Hepatocyte (in vitro differentiated cells): ENCODE data around the gene LPCAT3. TPM values are rescaled to one million over a fixed set of nuclear protein-coding genes. Genes with fewer than 3 reads are reported as not detected.

ENCODE experiments used
- DNase-seq: peaks from one replicate; pipeline ENCODE4 v3.0.0-alpha.2; 2016; ENCODE audit warnings: low spot score
- H2AFZ ChIP-seq: fragments of 200-600 bp; sonication (generic); 2 replicates; pipeline ENCODE4 v1.6.0; 2016; ENCODE audit warnings: antibody characterized with exemption, mild to moderate bottlenecking
- H3K27ac ChIP-seq: fragments of 200-600 bp; sonication (generic); 2 replicates; pipeline ENCODE4 v1.5.1; 2016; ENCODE audit warnings: mild to moderate bottlenecking
- H3K27me3 ChIP-seq: fragments of 200-600 bp; sonication (generic); 2 replicates; pipeline ENCODE4 v1.6.1; 2016
- H3K36me3 ChIP-seq: fragments of 200-600 bp; sonication (generic); replicated peaks from 2 replicates; pipeline ENCODE4 v1.5.1; 2016; ENCODE audit warnings: low read depth; ENCODE audit not compliant: insufficient read depth
- H3K4me1 ChIP-seq: fragments of 200-600 bp; sonication (generic); 2 replicates; pipeline ENCODE4 v1.5.1; 2016; ENCODE audit warnings: mild to moderate bottlenecking, moderate library complexity; ENCODE audit not compliant: insufficient read depth
- H3K4me2 ChIP-seq: fragments of 200-600 bp; sonication (generic); 2 replicates; pipeline ENCODE4 v1.6.0; 2016
- H3K4me3 ChIP-seq: fragments of 200-600 bp; sonication (generic); 2 replicates; pipeline ENCODE4 v1.5.1; 2016; ENCODE audit warnings: mild to moderate bottlenecking
- H3K79me2 ChIP-seq: fragments of 200-600 bp; sonication (generic); 2 replicates; pipeline ENCODE4 v1.6.0; 2017; ENCODE audit warnings: mild to moderate bottlenecking
- H3K9me2 ChIP-seq: fragments of 200-600 bp; sonication (generic); replicated peaks from 2 replicates; pipeline ENCODE4 v1.6.0; 2017; ENCODE audit warnings: mild to moderate bottlenecking; ENCODE audit not compliant: insufficient read depth
- H3K9me3 ChIP-seq: fragments of 200-600 bp; sonication (generic); 2 replicates; pipeline ENCODE4 v1.5.1; 2016; ENCODE audit warnings: low read depth, mild to moderate bottlenecking
- H4K20me1 ChIP-seq: fragments of 200-600 bp; sonication (generic); 2 replicates; pipeline ENCODE4 v1.6.0; 2016; ENCODE audit warnings: mild to moderate bottlenecking; ENCODE audit not compliant: insufficient read depth, poor library complexity, severe bottlenecking
- EZH2 ChIP-seq: fragments of 200-600 bp; sonication (generic); IDR thresholded peaks from 2 replicates; pipeline ENCODE4 v1.6.1; 2016; ENCODE audit warnings: antibody characterized with exemption, mild to moderate bottlenecking, borderline replicate concordance
- EZH2phosphoT487 ChIP-seq: fragments of 200-600 bp; sonication (generic); IDR thresholded peaks from one replicate; pipeline ENCODE4 v1.6.1; 2018; ENCODE audit warnings: antibody characterized with exemption, mild to moderate bottlenecking, low read depth, moderate library complexity; ENCODE audit not compliant: unreplicated experiment, severe bottlenecking
- WGBS: methylation state at CpG from one replicate; pipeline ENCODE4 v1.1.6; 2016; ENCODE audit warnings: low lambda C conversion rate; ENCODE audit errors: missing lambda C conversion rate; 5-methylcytosine and 5-hydroxymethylcytosine counted together
- polyA plus RNA-seq: library from polyadenylated mRNA; unstranded; fragments of >200 nt; fragmentation: Nextera tagmentation; extraction: Ambion mirVana; gene quantifications from 2 replicates; pipeline ENCODE4 v1.2.1, GENCODE V29; 2016
- total RNA-seq: library from RNA; depleted of rRNA; stranded (reverse); fragments of >200 nt; gene quantifications from 2 replicates; pipeline ENCODE4 v1.2.3, GENCODE V29; 2014
- TF ChIP-seq, protein P1 (sequence below): fragments of 200-600 bp; sonication (generic); IDR thresholded peaks from 2 replicates; pipeline ENCODE4 v1.5.1; 2016; ENCODE audit warnings: antibody characterized with exemption, mild to moderate bottlenecking; ENCODE audit not compliant: poor library complexity

LPCAT3 gene
- total and polyA plus RNA-seq, 2 experiments from 2014 or later: 78.6 to 119 TPM

DNA sequence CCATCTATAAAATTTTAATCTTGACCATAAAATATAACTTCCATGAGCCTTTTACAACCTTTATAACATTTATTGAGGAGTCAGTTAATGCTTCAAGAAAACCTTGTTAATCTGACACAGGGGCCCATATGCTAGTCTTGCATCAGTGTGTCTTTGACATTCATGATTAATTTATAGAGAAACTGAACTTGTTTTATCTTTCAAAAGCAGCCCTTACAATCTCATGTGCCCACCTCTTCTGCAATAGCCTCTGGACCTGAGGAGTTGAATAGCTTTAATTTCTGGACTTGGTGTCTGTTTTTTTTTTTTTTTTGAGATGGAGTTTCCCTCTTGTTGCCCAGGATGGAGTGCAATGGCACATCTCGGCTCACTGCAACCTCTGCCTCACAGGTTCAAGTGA is 8.6 kb upstream of the LPCAT3 start:
- WGBS: 92% methylated on average over 1 of the region's 1 CpG
- H3K27ac ChIP-seq: no peak overlapping the region
- no peak for DNase-seq
- no peaks in the 10 kb centered on the region for H3K36me3 ChIP-seq
- H3K9me2 ChIP-seq: no peaks in the 10 kb centered on the region
- TF ChIP-seq, protein P1, sequence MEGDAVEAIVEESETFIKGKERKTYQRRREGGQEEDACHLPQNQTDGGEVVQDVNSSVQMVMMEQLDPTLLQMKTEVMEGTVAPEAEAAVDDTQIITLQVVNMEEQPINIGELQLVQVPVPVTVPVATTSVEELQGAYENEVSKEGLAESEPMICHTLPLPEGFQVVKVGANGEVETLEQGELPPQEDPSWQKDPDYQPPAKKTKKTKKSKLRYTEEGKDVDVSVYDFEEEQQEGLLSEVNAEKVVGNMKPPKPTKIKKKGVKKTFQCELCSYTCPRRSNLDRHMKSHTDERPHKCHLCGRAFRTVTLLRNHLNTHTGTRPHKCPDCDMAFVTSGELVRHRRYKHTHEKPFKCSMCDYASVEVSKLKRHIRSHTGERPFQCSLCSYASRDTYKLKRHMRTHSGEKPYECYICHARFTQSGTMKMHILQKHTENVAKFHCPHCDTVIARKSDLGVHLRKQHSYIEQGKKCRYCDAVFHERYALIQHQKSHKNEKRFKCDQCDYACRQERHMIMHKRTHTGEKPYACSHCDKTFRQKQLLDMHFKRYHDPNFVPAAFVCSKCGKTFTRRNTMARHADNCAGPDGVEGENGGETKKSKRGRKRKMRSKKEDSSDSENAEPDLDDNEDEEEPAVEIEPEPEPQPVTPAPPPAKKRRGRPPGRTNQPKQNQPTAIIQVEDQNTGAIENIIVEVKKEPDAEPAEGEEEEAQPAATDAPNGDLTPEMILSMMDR: no peak
- no peak for TF ChIP-seq EZH2phosphoT487
- no peak for TF ChIP-seq EZH2
- H4K20me1 ChIP-seq: no peaks in the 10 kb centered on the region
- no peak overlapping the region for H3K4me3 ChIP-seq
- no peak overlapping the region for H3K4me2 ChIP-seq
- H3K4me1 ChIP-seq: no peaks in the 10 kb centered on the region
- H3K79me2 ChIP-seq: no peaks in the 10 kb centered on the region
- H2AFZ ChIP-seq: no peak overlapping the region
- no peaks in the 10 kb centered on the region for H3K27me3 ChIP-seq
- H3K9me3 ChIP-seq: no peaks in the 10 kb centered on the region

DNA sequence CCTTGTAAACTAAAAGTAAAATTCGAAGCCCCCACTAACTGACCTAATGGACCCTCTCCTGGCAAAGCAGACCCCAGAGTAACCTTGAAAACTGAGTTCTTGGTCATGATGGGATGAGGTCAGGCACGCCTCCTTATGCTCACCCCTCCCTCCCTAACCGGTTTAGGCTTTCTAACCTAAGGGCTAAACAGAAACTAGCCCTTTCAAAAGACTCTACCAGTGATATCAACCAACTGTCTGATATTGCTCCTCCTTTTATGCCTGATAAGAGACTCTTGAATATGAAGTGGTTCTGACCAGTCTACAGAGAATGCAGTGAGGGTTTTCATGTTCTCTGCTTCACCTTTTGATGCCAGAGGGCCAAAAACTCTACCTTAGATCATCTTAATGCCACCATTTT is 4.8 kb upstream of the LPCAT3 start:
- Histone ChIP-seq H3K27ac (no peak overlapping the region), H3K4me1 (peaks cover 5% of the 10 kb centered on the region), H3K79me2 (no peaks in the 10 kb centered on the region), H2AFZ (no peak overlapping the region), H3K9me2 (no peaks in the 10 kb centered on the region), H4K20me1 (no peaks in the 10 kb centered on the region), H3K4me2 (no peak overlapping the region), H3K27me3 (no peaks in the 10 kb centered on the region), H3K9me3 (no peaks in the 10 kb centered on the region), H3K36me3 (no peaks in the 10 kb centered on the region), H3K4me3 (no peak overlapping the region)
- TF ChIP-seq EZH2phosphoT487 (no peak), EZH2 (no peak)
- TF ChIP-seq, protein P1: no peak
- DNase-seq: no peak
- WGBS: 79% methylated on average over 3 of the region's 3 CpGs

DNA sequence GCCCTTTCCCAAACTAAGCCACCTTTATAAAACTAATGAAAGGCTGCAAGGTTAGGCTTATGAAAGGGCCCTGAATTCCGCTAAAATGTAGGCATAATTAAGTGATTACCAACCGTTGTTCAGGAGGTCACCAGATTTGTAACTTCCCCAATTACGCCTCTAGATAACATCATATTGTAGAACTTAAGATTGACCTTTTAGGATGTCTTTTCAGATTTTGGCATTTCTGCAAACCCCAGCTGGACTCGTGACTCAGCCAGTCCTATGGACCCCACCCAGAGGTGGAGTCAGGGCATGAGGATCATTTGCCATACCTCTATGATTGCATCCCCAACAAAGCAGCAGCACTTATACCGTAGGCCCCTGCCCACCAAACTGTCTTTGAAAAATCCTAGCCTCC is 3.7 kb upstream of the LPCAT3 start:
- no peaks in the 10 kb centered on the region for H4K20me1 ChIP-seq
- H3K4me2 ChIP-seq: no peak overlapping the region
- H3K27ac ChIP-seq: no peak overlapping the region
- H3K36me3 ChIP-seq: no peaks in the 10 kb centered on the region
- H3K27me3 ChIP-seq: no peaks in the 10 kb centered on the region
- TF ChIP-seq EZH2phosphoT487 (no peak), EZH2 (no peak)
- TF ChIP-seq, protein P1: no peak
- H3K9me3 ChIP-seq: no peaks in the 10 kb centered on the region
- no peak overlapping the region for H2AFZ ChIP-seq
- no peak for DNase-seq
- H3K9me2 ChIP-seq: no peaks in the 10 kb centered on the region
- peaks cover 7% of the 10 kb centered on the region for H3K79me2 ChIP-seq
- no peak overlapping the region for H3K4me3 ChIP-seq
- 83% methylated on average over 5 of the region's 5 CpGs for WGBS
- H3K4me1 ChIP-seq: peaks cover 11% of the 10 kb centered on the region

DNA sequence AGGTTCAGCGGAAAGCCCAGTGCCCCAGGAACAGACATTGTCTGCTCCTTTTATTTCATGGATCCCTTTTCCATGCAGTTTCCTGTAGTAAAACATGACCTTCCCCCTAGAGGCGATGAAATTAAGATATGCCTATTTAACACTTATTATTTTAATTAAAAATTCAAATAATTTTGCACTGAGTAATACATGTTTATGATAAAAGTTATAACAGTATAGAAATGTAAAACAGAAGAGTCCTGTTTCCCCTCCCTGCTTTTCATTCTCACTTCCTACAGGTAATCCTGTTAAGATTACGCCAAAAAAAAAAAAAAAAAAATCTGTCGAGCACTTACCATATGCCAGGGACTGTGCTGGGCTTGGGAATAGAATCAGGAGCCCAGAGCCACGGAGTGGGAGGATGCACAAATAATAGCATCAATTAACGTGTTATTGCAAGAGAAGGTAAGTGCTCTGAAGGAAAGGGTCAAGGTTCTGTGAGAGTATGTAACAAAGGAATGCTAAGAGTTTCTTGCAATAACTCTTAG is 830 bp upstream of the LPCAT3 start:
- H2AFZ ChIP-seq: peak overlapping the region; percentile 42
- peaks cover 14% of the 10 kb centered on the region for H3K4me1 ChIP-seq
- no peaks in the 10 kb centered on the region for H3K9me2 ChIP-seq
- H3K79me2 ChIP-seq: peaks cover 34% of the 10 kb centered on the region
- peak overlapping the region; percentile 75 for H3K4me2 ChIP-seq
- H3K27me3 ChIP-seq: no peaks in the 10 kb centered on the region
- no peaks in the 10 kb centered on the region for H3K9me3 ChIP-seq
- peak overlapping the region; percentile 59 for H3K27ac ChIP-seq
- no peak for TF ChIP-seq EZH2phosphoT487
- TF ChIP-seq, protein P1: no peak
- no peak for TF ChIP-seq EZH2
- no peak for DNase-seq
- peak overlapping the region; percentile 66 for H3K4me3 ChIP-seq
- H4K20me1 ChIP-seq: no peaks in the 10 kb centered on the region
- WGBS: 9% methylated on average over 6 of the region's 6 CpGs
- H3K36me3 ChIP-seq: no peaks in the 10 kb centered on the region
